PC-9 (cell line): Measurements from ENCODE around the gene CDH22. TPM values are rescaled to one million over a fixed set of nuclear protein-coding genes. Genes with fewer than 3 reads are reported as not detected.

Experiments used
- BruUV-seq: library from RNA; stranded (reverse); fragments of 400-500 nt; replicated peaks from 2 replicates; lab custom pipeline; 2021; lab: Mats Ljungman, UMichigan
- CTCF ChIA-PET: fragments of 300-600 bp; sonication (Branson Sonifier 250); formaldehyde crosslinking; loops from one replicate; lab custom pipeline; 2022; ENCODE audit warnings: antibody characterized with exemption; lab: Charles Lee
- POLR2A ChIA-PET: fragments of 300-600 bp; sonication (Branson Sonifier 250); formaldehyde crosslinking; loops from one replicate; lab custom pipeline; 2022; ENCODE audit warnings: antibody characterized with exemption; ENCODE audit not compliant: unreplicated experiment; lab: Charles Lee
- DNase-seq, 2 experiments: peaks; one replicate each; pipeline versions ENCODE4 v3.0.0 to v3.0.0-alpha.2; 2015 to 2022; ENCODE audit warnings: mixed read lengths in 1 of 2
- H2AFZ ChIP-seq: fragments of 200-600 bp; sonication (generic); 2 replicates; pipeline ENCODE4 v1.8.1; 2017; ENCODE audit warnings: antibody characterized with exemption
- H3F3A ChIP-seq: fragments of 200-600 bp; sonication (generic); 2 replicates; pipeline ENCODE4 v1.8.1; 2017; ENCODE audit warnings: antibody characterized with exemption, mild to moderate bottlenecking, low read depth; ENCODE audit not compliant: insufficient read depth
- H3K27ac ChIP-seq: fragments of 200-600 bp; sonication (generic); 2 replicates; pipeline ENCODE4 v1.6.1; 2016; ENCODE audit warnings: mixed run types
- H3K27me3 ChIP-seq: fragments of 200-600 bp; sonication (generic); 2 replicates; pipeline ENCODE4 v1.6.1; 2016; ENCODE audit warnings: low read depth, mixed run types; ENCODE audit not compliant: insufficient read depth
- H3K36me3 ChIP-seq: fragments of 200-600 bp; sonication (generic); 2 replicates; pipeline ENCODE4 v1.6.1; 2016; ENCODE audit warnings: low read depth, mixed run types
- H3K4me1 ChIP-seq: fragments of 200-600 bp; sonication (generic); replicated peaks from 2 replicates; pipeline ENCODE4 v1.6.1; 2016; ENCODE audit warnings: mixed run types; ENCODE audit not compliant: insufficient read depth
- H3K4me2 ChIP-seq: fragments of 200-600 bp; sonication (generic); 2 replicates; pipeline ENCODE4 v1.6.1; 2017; ENCODE audit warnings: mixed run types
- H3K4me3 ChIP-seq: fragments of 200-600 bp; sonication (generic); 2 replicates; pipeline ENCODE4 v1.6.1; 2016; ENCODE audit warnings: mixed run types
- H3K79me2 ChIP-seq: fragments of 200-600 bp; sonication (generic); 2 replicates; pipeline ENCODE4 v1.6.1; 2017; ENCODE audit warnings: low read depth, mixed run types
- H3K9me2 ChIP-seq: fragments of 200-600 bp; sonication (generic); 2 replicates; pipeline ENCODE4 v1.8.1; 2017; ENCODE audit warnings: mild to moderate bottlenecking; ENCODE audit not compliant: insufficient read depth
- H3K9me3 ChIP-seq: fragments of 200-600 bp; sonication (generic); 2 replicates; pipeline ENCODE4 v1.8.1; 2016; ENCODE audit warnings: low read depth; ENCODE audit not compliant: insufficient read depth
- H4K20me1 ChIP-seq: fragments of 200-600 bp; sonication (generic); 2 replicates; pipeline ENCODE4 v1.8.1; 2017; ENCODE audit not compliant: insufficient read depth
- CTCF ChIP-seq: fragments of 200-600 bp; sonication (generic); conservative IDR thresholded peaks from 2 replicates; pipeline ENCODE4 v1.6.1; 2017; ENCODE audit warnings: mixed run types, antibody characterized with exemption, mild to moderate bottlenecking, moderate library complexity
- EZH2 ChIP-seq: fragments of 200-600 bp; sonication (generic); IDR thresholded peaks from 2 replicates; pipeline ENCODE4 v1.8.0; 2017; ENCODE audit warnings: antibody characterized with exemption, low read depth
- intact Hi-C: fragments of 100-400 bp; cut with micrococcal nuclease; formaldehyde crosslinking; loops from one replicate; pipeline ENCODE4 v1.10.0; 2022; ENCODE audit not compliant: unreplicated experiment
- total RNA-seq: library from RNA; stranded (reverse); gene quantifications from 2 replicates; pipeline ENCODE4 v1.2.3, GENCODE V29; 2021

CDH22 gene
- total RNA-seq, 1 experiment from 2014 or later = not detected

- no peak overlapping the region for H2AFZ ChIP-seq
- CTCF ChIA-PET = no interaction called here
- POLR2A ChIA-PET = no interaction called here
- no peaks in the 10 kb centered on the region for H3K9me3 ChIP-seq
- no peak overlapping the region for H3K4me3 ChIP-seq
- no peak overlapping the region for H3K27ac ChIP-seq
- H4K20me1 ChIP-seq = no peaks in the 10 kb centered on the region; the same call in 1 of the 2 replicates
- no peak overlapping the region for H3K4me2 ChIP-seq
- DNase-seq = peak in 1 of 2 experiments; percentile 18
- H3K27me3 ChIP-seq = peaks cover 95% of the 10 kb centered on the region
- H3K9me2 ChIP-seq = no peaks in the 10 kb centered on the region
- no peaks in the 10 kb centered on the region for H3K4me1 ChIP-seq
- BruUV-seq = no TSS peak
- TF ChIP-seq EZH2 (no peak), CTCF (peak; percentile 74)
- intact Hi-C loops = no loop called here
- no peaks in the 10 kb centered on the region for H3K36me3 ChIP-seq
- no peaks in the 10 kb centered on the region for H3F3A ChIP-seq
- no peaks in the 10 kb centered on the region for H3K79me2 ChIP-seq
Measured at GRCh38 chr20:46151936-46152335, 156.4 kb downstream of the CDH22 start.

- Histone ChIP-seq H3K27me3 (peaks cover 98% of the 10 kb centered on the region), H3K4me3 (no peak overlapping the region), H2AFZ (no peak overlapping the region), H3K79me2 (no peaks in the 10 kb centered on the region), H3K9me2 (no peaks in the 10 kb centered on the region), H3F3A (no peaks in the 10 kb centered on the region), H3K27ac (no peak overlapping the region), H3K36me3 (no peaks in the 10 kb centered on the region), H3K4me1 (no peaks in the 10 kb centered on the region), H3K9me3 (no peaks in the 10 kb centered on the region), H4K20me1 (no peaks in the 10 kb centered on the region; the same call in 1 of the 2 replicates), H3K4me2 (no peak overlapping the region)
- DNase-seq = no peak
- CTCF ChIA-PET = no interaction called here
- POLR2A ChIA-PET = no interaction called here
- intact Hi-C loops = no loop called here
- TF ChIP-seq EZH2 (no peak), CTCF (no peak)
- no TSS peak for BruUV-seq
Measured at GRCh38 chr20:46150943-46151342, 157.4 kb downstream of the CDH22 start.

- Histone ChIP-seq H3K27me3 (peaks cover 98% of the 10 kb centered on the region), H3K4me2 (no peak overlapping the region), H3K4me3 (no peak overlapping the region), H3K9me2 (no peaks in the 10 kb centered on the region), H3K79me2 (no peaks in the 10 kb centered on the region), H3K9me3 (no peaks in the 10 kb centered on the region), H3K27ac (no peak overlapping the region), H2AFZ (no peak overlapping the region), H4K20me1 (no peaks in the 10 kb centered on the region), H3K4me1 (no peaks in the 10 kb centered on the region), H3F3A (no peaks in the 10 kb centered on the region), H3K36me3 (no peaks in the 10 kb centered on the region)
- TF ChIP-seq CTCF (no peak), EZH2 (no peak)
- no peak for DNase-seq
- CTCF ChIA-PET = interaction anchor here (0.6 kb wide), 1 partner anchor 121 kb away, joined by 18 read pairs; no protein-coding TSS in a partner anchor
- BruUV-seq = no TSS peak
- POLR2A ChIA-PET = no interaction called here
- intact Hi-C loops = no loop called here
Measured at GRCh38 chr20:46148313-46149208, 159.7 kb downstream of the CDH22 start.
